Endometrium (tissue), 2 donors: Measurements from ENCODE around the gene LUC7L.
"Not testable (repeated sequence)": the region's sequence is repeated elsewhere in the genome, so short reads cannot be mapped to it uniquely, and the experiment has no call there.

Experiments used
- FAIRE-seq: peaks from 2 replicates; lab custom pipeline; 2012; peaks lifted over from hg19 to GRCh38; lab: Jason Lieb, UNC
- donor health status: control.
- donor health status: control.

The LUC7L gene, protein sequence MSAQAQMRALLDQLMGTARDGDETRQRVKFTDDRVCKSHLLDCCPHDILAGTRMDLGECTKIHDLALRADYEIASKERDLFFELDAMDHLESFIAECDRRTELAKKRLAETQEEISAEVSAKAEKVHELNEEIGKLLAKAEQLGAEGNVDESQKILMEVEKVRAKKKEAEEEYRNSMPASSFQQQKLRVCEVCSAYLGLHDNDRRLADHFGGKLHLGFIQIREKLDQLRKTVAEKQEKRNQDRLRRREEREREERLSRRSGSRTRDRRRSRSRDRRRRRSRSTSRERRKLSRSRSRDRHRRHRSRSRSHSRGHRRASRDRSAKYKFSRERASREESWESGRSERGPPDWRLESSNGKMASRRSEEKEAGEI

DNA sequence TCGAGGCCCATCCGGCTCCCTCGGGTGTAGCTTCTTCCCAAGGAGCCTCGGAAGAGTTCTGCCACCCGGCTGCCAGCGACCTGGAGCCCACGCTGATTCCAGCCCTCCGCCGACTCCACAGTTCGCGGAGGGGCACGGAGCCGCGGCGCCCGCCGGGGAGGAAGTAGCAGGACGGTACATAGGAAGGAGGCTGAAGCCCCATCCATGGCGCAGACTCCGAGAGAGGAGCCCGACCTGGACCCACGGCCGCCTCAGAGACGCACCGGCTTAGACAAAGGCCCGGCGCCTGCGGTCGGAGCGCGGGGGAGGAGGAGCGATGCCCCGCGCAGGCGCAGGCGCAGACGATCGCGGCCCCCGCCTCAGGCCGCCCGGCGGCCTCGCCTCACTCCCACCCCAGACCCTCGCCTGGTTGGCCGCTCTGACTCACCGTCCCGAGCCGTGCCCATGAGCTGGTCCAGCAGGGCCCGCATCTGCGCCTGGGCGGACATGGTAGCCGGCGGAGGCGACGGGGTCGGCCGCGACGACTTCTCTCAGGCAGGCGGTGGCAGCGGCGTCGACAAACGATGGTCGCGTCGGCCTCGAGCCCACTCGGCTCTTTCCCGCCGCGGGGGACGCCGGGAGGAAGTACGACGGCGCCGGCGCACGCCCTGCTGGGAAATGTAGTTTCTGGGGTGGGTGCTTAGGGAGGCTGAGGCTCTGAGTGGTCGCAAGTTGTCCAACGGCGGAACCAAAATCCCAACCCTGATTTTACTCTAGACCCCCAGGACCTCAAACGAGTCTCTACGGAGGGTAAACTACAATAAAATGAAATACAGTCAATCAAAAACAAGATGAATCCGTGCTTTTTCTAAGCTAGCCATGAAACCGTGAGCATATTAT is at the start of gene LUC7L:
Gene LUC7L (minus strand): TSS at position 598 of the 879 bp plus-strand sequence. CDS start 110 bp downstream, at position 488.
- FAIRE-seq = no peak

DNA sequence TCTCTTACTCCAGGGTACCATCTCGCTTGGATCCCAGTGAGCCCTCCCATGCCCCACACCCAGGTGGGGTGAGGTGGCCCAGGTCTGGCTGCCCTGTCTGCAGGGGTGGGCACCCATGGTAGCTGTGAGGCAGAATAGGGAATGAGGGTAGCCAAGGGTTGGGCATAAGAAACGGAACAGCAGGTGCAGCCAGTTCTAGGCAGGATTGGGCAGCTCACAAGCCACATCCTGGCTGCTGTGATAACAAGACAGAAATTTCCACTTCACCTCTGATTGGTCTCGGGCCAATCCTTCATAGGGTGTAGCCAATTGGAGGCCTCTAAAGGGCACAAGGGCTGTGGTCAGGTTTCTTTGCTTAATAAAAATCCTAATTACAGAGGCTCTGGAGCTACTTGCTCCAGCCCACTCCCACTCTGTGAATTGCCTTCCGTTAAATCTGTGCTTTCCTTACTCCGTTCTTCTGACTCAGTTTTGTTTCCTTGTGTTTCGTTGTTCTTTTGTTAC is 49.7 kb upstream of the LUC7L start:
- no peak for FAIRE-seq

DNA sequence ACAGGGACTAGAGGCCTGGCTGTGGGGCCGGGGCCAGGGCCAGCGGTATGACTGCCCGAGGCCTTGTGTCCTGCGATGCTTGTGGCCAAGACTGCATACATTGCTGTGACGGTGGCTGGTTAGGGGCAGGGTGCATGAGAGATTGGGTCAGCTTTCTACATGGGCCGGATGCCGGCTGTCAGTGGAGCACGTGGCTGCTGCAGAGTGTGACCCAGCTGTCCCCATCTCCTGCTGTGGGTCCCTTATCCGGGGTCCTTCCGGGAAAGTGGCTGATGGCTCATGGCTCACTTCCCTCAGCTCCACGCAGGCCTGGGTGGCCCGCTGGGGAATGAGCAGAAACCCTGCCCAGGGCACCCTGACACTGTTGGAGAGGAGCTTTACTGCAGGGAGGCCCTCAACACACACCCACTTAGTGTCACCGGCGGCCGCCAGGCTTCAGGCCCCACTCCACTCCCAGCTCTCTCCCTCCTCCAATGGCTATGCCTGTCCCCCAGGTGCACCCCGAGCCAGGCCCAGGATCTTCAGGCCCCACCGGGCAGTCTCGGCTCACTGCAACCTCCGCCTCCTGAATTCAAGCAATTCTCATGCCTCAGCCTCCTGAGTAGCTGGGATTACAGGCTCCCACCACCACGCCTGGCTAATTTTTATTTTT is 47.3 kb upstream of the LUC7L start:
- FAIRE-seq = no peak

DNA sequence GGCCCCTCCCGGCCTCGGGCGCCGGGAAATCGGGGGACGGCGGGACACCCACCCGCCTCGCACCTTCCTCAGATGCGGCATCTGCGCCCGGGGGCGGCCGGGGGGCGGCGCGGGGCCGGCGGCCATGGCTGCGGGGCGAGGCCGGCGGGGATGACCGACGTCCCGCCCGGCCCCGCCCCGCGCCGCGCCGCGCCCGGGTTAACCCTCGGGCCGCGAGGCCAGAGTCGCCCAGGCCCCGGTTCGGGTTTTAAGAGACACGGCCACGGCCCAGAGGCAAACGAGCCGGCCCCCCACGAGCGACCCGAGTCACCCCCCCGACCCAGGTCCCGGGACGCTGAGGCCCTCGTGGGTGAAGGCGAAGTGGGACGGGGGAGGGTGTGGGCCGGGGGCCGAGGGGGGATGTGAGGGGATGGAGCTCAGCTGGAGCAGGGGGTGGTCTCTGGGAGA is 46.6 kb upstream of the LUC7L start, which contains the start of gene RGS11:
Gene RGS11 (minus strand): TSS at position 159 of the 447 bp plus-strand sequence. CDS start 33 bp downstream, at position 126.
- FAIRE-seq = no peak

DNA sequence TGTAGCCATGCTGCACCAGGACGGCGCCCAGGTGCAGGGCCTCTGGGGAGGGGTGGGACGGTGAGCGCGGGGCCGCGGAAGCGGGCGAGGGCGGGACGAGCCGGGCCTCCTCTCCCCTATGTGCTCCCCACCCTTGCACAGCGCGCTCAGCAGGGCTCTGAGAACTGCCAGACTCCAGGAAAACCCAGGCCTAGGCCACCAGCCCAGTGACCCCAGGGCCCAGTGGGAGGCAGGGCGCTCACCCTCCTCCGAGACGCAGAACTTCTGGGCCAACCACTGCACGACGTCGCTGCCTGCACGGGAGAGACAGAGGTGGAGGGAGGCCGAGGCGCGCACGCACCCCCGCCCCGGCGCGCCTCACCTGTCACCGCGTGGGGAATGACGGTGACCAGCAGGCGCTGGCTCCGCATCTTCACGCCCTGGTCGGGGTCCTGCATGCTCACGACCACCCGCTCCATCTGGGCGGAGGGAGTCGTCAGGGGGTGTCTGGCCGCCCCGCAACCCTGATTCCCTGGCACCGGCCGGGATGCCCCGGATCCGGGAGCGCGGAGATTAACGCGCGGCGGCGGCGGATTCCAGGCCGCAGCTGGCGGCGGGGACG is 45.9 kb upstream of the LUC7L start:
- no peak for FAIRE-seq

DNA sequence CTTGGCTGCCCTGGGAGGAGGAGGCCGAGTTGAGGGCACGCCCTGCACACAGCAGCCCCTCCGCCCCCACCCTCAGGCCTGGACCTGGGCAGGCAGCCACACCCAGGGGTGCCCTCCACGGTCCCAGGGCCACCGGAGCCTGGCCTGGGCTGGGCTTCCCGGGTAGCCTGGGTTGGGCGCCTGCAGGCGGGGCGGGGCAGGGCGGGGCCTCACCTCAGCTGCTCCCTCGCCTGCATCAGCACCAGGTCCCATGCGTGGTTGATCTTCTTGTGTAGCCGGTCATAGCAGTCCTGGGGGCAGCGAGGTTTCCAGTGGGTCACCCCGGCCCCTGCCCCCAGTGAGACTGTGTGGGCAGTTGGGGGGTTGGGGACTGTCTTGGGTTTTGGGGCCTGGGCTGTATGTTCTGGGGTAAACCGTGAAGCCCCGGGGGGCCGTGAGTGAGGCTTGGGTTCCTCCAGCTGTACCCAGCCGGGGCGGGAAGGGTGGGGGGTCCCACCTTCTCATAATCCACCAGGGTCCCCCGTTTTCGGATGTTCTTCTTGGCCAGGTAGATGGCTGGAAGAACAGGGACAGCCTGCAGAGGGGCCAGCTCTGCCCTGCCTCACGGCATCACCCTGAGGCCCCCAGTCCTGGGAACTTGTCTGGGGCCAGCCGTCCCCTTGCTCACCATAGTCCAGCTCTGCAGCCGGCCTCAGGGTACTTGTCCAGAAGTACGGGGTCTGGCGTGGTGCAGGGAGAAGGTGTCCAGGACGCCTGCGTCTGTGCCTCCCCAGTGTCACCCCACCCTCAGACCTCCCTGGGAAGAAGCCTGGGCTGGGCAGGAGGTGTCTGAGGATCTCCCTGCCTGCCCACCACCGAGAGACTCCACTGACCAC is 44.5 kb upstream of the LUC7L start:
- FAIRE-seq = no peak

DNA sequence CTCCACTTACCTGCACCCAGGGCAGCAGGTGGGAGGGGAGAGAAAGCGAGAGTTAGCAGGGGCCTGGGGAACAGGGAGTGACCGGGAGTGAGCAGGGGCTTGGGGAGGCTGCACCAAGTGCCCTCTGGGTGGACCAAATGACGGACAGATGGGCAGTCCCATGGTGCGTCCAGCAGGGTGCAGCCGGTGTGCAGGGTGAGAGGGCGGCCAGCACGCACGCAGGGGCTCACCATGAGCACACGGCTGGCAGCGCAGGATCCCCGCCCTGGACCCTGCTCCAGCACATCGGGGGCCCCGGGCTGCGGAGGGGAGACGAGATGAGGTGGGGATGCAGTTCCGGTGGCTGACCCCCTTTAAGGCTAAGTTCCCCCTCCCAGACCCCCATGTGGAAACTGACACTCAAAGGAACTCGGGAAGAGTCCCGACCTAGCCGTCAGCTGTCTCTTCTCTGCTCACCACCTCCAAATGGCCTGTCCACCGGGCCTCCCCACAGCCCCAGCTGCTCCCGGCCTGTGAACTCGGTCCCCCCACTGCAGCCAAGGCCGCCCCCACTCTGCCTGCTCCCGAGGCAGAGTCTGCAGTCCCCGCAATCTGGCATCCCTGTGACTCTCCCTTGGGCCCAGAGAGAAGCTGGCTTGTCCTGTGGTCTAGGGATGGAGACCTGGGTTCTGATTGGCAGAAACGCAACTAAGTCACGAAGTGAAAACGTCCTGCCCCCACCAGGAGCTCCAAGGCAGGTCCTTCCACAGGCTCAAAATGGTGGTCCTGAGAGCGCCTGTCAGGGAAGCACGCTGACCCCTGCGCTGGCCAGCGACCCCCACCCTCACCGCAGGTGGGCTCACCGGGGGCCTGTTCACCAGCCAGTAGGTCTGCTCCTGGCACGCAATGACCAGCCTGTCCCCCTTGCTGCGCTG is 43.6 kb upstream of the LUC7L start:
- FAIRE-seq = no peak

DNA sequence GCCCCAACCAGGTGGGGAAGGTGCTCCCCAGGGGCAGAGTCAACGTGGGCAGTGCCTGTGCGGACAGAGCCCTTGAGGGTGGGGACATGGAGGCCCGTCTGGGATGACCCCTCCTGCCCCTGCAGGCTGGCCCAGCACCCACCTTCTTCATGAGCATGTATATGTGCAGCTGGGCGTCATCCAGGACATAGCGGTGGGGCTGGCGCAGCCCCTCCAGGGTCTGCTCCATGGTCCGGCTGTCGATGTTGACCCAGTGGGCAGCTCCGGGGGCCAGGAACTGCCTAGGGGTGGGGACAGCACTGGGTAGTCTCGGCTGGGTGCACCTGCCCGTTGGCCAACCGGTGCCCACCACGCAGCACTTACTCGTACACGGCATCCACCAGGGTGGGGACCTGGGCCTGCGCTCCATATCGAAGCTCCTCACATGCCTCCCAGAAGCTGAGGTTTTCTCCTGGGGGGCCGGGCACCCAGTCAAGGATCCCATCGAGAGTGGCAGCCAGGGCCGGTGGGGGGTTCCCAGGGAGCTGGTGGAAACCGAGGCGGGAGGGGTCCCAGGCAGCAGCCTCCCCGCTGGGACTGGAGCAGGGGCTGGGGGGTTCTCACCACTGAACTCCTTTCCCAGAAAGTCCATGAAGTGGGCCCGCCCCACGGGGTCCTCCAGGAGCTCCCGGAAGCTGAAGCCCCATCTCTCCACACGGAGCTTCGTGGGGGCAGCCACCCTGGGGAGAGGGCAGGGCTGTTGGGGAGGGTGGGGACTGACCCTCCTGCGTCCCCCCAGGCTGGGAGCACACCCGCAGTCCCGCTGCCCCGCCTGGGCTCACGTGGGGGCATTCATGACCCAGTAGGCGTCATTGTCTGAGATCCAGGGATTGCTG is 41.4 kb upstream of the LUC7L start:
- FAIRE-seq = no peak

DNA sequence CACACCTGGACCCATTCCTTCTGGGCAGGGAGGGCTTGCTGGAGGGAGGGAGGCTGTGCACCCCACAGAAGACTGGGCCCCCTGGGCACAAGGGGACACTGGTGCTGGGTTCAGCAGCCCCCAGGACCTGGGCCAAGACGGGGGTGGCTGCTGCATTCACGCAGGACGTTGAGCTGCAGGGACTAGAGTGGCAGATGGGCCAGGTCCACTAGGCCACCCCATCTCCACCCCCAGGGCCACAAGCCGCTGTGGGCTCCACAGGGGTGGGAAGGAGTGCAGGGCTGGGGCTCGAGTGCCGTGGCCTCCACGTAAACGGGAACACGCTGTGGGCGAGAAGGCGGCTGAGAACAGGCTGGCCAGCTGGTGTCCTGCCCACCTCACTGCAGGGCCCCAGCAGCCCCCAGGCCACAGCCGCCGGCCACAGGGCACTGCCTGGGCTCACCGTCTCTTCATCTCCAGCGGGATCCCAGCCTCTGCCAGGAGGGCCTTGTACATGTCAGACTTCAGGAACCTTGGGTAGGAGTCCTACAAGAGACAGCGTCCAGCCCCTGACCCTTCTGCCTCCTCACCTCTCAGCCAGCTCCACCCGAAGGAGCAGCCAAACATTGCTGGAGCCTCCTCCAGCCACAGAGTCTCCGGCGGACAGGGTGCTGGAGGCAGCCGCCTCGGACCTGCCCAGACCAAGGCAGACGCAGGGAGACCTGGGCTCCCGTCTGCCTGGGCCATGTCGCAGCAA is 40.0 kb upstream of the LUC7L start:
- FAIRE-seq = no peak

DNA sequence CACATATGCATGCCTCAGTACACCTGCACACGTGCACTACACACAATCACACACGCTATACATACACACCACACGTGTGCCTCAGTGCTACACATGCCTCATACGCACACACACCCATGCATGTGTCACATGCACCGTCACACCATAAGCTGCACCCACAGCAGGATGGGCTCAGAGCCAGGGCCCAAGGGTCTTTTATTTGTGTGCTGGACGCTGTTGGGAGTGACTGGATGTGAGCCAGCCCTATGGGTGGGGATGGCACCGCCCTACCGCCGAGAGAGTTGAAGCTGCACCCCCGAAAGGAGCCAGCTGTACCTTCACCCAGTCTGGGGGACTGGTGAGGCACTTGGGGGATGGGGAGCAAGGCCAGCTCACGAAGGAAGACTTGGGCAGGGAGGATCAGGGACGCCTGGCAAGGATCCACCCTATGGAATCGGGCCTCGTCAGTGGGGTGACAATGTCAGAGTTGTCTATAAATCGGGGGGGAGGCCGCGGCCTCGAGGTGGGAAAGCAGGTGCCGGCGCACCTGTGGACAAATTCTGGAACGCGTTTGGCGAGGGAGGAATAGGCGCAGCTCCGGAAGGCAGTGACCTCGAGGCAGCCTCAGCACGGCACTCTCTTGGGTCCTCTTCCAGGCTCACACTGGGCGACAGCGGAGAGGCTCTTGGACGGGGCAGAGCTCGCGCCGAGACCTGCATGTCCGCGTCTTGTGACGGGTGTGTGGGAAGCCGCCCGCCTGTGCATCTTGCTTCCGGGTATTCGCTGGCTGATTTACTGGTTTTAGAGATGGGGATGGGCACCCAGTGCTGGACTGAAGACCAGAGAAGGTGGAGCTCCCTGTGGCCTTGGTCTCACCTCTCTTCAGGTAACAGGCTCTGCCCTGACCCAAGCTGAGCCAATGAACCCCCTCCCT is 39.1 kb upstream of the LUC7L start:
- FAIRE-seq = no peak

DNA sequence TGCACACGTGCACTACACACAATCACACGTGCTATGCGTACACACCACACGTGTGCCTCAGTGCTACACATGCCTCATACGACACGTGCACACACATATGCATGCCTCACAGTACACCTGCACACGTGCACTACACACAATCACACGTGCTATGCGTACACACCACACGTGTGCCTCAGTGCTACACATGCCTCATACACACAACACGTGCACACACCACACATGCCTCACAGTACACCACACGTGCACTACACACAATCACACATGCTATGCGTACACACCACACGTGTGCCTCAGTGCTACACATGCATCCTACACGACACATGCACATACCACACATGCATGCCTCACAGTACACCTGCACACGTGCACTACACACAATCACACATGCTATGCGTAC is 38.3 kb upstream of the LUC7L start:
- not testable (repeated sequence) for FAIRE-seq

DNA sequence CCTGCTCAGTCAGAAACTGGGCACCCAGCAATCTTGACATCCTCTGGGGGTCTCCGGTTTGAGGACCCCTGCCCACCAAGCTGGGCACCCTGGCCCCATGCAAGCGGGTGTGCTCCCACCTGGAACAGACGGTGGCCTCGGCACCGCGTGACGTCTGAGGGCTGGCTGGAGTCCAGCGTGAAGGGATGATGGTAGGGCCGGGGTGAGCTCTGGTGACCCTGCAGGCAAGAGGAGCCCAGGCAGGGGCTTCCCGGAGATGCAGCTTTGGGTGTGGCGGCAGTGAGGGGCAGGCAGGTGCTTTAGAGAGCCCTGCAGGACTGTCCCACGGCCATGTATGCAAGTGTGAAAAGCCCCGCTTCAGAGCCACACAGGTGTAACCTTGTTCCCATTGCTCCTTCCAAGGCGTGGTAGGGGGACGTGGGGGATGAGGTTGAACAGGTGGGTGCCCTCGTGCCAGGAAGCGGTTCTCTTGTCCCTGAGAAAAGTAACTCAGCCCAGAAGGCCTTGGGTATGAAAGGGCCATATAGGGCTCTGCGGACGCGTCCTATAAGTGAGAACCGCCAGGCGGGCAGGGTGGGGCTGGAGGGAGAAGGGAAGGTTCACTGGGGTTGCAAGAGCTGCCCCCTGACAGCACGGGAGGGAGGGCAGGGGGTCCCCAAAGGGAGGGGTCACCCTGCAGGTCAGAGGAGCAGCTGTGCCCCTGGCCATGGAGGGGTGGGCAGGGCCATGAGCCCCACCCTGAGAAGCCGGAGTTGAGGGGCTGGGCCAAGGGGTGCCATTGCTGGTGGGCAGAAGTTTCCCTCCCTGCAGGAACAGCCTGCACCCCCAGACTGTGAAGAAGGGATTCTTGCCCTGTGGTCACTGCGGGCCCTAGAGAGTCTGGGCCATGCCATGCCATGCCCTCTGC is 37.3 kb upstream of the LUC7L start:
- no peak for FAIRE-seq

DNA sequence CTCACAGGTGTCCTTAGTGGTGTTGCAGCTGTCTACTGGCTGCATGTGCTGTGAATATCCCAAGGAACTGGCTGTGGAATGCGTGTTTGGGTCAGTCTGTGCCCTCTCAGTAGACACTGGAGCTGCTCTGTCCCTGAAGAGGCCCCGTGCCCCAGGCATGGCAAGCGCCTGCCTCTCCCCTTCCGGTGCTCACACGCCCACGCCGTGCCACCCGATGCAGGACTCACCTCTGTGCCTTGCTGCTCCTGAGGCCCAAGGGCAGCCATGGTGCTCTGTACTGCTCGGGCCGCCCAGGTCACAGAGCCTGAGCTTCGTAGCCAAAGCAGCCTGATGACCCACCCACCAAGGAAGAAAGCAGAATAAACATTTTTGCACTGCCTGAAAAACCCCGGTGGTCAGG is 36.5 kb upstream of the LUC7L start:
- no peak for FAIRE-seq

DNA sequence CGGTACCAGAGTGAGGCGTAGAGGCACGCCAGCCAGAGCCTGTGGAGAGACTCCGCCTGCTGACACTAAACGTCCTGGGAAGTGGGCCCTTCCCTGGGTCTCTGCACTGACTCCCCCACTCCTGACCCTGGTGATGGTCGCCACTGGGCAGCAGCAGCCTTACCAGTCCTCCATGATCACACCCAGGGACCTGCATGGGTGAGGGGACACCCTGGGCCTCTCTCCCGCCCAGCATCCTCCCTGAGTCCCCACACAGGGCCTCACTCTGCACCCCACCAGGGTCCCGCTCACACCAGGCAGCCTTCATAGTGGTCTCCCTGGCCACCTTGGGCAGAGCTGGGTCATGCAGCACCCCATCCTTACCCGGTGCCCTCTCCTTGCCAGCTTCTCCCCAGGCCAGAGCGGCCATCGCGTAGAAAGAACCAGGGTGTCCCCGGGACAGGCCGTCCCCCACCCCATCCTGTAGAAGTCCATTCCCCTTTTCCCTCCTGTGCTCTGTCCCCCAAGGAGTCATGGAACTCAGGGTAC is 35.8 kb upstream of the LUC7L start:
- FAIRE-seq = no peak

DNA sequence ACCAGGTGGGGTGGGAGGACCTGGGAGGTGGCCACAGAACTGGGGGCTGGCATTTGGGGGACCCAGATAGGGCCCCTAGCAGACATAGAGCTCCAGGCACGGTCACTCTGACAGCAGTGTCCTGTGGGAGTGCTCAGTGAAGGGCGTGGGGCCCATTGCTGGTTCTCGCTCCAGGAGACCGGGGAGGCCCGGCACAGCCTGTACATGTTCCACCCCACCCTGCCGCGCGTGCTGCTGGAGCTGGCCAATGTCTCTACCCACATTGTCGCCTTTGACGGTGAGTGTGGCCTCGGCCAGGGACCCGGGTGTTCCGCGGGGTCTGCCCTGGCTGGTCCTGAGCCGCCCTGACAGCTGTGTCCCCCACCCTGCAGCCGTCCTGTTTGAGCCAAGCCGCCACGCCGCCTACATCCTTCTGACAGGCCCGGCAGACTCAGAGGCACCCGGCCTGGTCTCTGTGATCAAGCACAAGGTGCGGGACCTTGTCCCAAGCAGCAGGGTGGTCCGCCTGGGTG is 35.2 kb upstream of the LUC7L start:
- FAIRE-seq = no peak
